Measurements from ENCODE around the gene BLVRB. TPM values are rescaled to one million over a fixed set of nuclear protein-coding genes. Genes with fewer than 3 reads are reported as not detected.

Gene BLVRB
- total and polyA plus RNA-seq, 2 of the 8 experiments (the other 6 are each of a cell fraction or from before 2014, with no cell fraction given): 28.7 to 182 TPM

GRCh38 chr19:40444825-40445312 lies 20.7 kb downstream of the BLVRB start (continued):
- TF ChIP-seq CBX5 (IDR thresholded peaks at IDR 0.05; ENCODE audit: low read depth, low read length): no peak
- TF ChIP-seq BCL11A (IDR thresholded peaks at IDR 0.05; ENCODE audit: low read depth in 2 of 2, low read length in 2 of 2): no peak
- TF ChIP-seq JUN (IDR thresholded peaks at IDR 0.05; ENCODE audit: low read depth, low read length): no peak
- no peak for TF ChIP-seq NRF1 (IDR thresholded peaks at IDR 0.05; ENCODE audit: low read depth, low read length)
- TF ChIP-seq KDM5A (IDR thresholded peaks at IDR 0.05; ENCODE audit: low read length): no peak
- no peak for TF ChIP-seq NANOG (IDR thresholded peaks at IDR 0.05; ENCODE audit: insufficient read depth, low read depth, low read length, poor library complexity, severe bottlenecking)
- TF ChIP-seq POLR2AphosphoS5 (IDR thresholded peaks at IDR 0.05; ENCODE audit: low read depth, low read length): peak; percentile 72; the same call in 1 of the 2 replicates
- TF ChIP-seq CEBPB (IDR thresholded peaks at IDR 0.05; ENCODE audit: low read depth, low read length): no peak
- no peak for TF ChIP-seq RFX5 (IDR thresholded peaks at IDR 0.05; ENCODE audit: borderline replicate concordance, low read depth, low read length)
- TF ChIP-seq TEAD4 (IDR thresholded peaks at IDR 0.05; ENCODE audit: low read depth, low read length): no peak
- no peak for TF ChIP-seq CBX8 (IDR thresholded peaks at IDR 0.05; ENCODE audit: borderline replicate concordance, low read depth, low read length)
- TF ChIP-seq TBP (IDR thresholded peaks at IDR 0.05; ENCODE audit: low read depth, low read length): no peak
- no peak for TF ChIP-seq HDAC2 (IDR thresholded peaks at IDR 0.05; ENCODE audit: borderline replicate concordance in 1 of 2, low read depth in 2 of 2, low read length in 2 of 2)
- TF ChIP-seq, protein P1, sequence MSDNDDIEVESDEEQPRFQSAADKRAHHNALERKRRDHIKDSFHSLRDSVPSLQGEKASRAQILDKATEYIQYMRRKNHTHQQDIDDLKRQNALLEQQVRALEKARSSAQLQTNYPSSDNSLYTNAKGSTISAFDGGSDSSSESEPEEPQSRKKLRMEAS (IDR thresholded peaks at IDR 0.05): no peak
- no peak for TF ChIP-seq SUZ12 (IDR thresholded peaks at IDR 0.05; ENCODE audit: low read length)
- TF ChIP-seq, protein P2, sequence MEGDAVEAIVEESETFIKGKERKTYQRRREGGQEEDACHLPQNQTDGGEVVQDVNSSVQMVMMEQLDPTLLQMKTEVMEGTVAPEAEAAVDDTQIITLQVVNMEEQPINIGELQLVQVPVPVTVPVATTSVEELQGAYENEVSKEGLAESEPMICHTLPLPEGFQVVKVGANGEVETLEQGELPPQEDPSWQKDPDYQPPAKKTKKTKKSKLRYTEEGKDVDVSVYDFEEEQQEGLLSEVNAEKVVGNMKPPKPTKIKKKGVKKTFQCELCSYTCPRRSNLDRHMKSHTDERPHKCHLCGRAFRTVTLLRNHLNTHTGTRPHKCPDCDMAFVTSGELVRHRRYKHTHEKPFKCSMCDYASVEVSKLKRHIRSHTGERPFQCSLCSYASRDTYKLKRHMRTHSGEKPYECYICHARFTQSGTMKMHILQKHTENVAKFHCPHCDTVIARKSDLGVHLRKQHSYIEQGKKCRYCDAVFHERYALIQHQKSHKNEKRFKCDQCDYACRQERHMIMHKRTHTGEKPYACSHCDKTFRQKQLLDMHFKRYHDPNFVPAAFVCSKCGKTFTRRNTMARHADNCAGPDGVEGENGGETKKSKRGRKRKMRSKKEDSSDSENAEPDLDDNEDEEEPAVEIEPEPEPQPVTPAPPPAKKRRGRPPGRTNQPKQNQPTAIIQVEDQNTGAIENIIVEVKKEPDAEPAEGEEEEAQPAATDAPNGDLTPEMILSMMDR (IDR thresholded peaks at IDR 0.05; ENCODE audit: control extremely low read depth in 1 of 3, insufficient read depth in 1 of 3, low read depth in 1 of 3, low read length in 3 of 3): peak; percentile 12 to 35 (median 17); a peak in 3 of 4 replicates
- no peak for TF ChIP-seq ATF3 (IDR thresholded peaks at IDR 0.05; ENCODE audit: insufficient read depth, low read depth, low read length)
- peak; percentile 73; the same call in 1 of the 2 replicates for TF ChIP-seq TAF1 (IDR thresholded peaks at IDR 0.05; ENCODE audit: low read depth, low read length)
- TF ChIP-seq FOSL1 (IDR thresholded peaks at IDR 0.05; ENCODE audit: insufficient read depth, low read depth, low read length): no peak

Data from H1 (cell line).